Psoas muscle (tissue), 8 donors: ENCODE results near the gene RAB7B. TPM values are rescaled to one million over a fixed set of nuclear protein-coding genes. Genes with fewer than 3 reads are reported as not detected.
A peak's percentile ranks its signal among the peaks of the same experiment; 100 is the strongest.

Source experiments
- ATAC-seq, 4 donors: fragments of 200-7000 bp; cut with Tn5 transposase; one replicate each; pipeline ENCODE4 v1.9.1; 2020; ENCODE audit warnings: moderate library complexity in 3 of 4, mild to moderate bottlenecking in 2 of 4
- DNase-seq, 2 donors: peaks; one replicate each; pipeline ENCODE4 v3.0.0-alpha.2; 2020
- H3K27ac ChIP-seq: fragments of 200-600 bp; one replicate; pipeline ENCODE4 v1.8.0; 2022
- H3K27me3 ChIP-seq, 3 donors: fragments of 200-600 bp in 1 of 3; one replicate each; pipeline versions ENCODE4 v1.6.1 to v1.8.0; 2013 to 2022; ENCODE audit warnings: low read length in 2 of 3, mild to moderate bottlenecking in 2 of 3, moderate library complexity in 1 of 3; ENCODE audit not compliant: insufficient read depth in 3 of 3
- H3K36me3 ChIP-seq, 2 donors: fragments of 200-600 bp in 1 of 2; one replicate each; pipeline versions ENCODE4 v1.6.1 to v1.8.0; 2013 to 2022; ENCODE audit warnings: low read depth in 1 of 2, mild to moderate bottlenecking in 1 of 2, moderate library complexity in 1 of 2; ENCODE audit not compliant: insufficient read depth in 1 of 2
- H3K4me1 ChIP-seq: fragments of 200-600 bp; one replicate; pipeline ENCODE4 v1.8.0; 2022
- H3K4me3 ChIP-seq: fragments of 200-600 bp; one replicate; pipeline ENCODE4 v1.8.0; 2022; ENCODE audit warnings: mild to moderate bottlenecking
- H3K9me3 ChIP-seq: fragments of 200-600 bp; one replicate; pipeline ENCODE4 v1.8.0; 2022
- CTCF ChIP-seq: fragments of 200-600 bp; IDR thresholded peaks from one replicate; pipeline ENCODE4 v1.8.0; 2022; ENCODE audit warnings: antibody characterized with exemption
- WGBS, 3 donors: extraction: QIAGEN DNeasy Blood & Tissue Kit; methylation state at CpG; one replicate each; pipeline versions ENCODE4 v1.1.6 to v1.1.7; 2013; 5-methylcytosine and 5-hydroxymethylcytosine counted together
- intact Hi-C, 2 donors: fragments of 100-400 bp; cut with DNase I; formaldehyde crosslinking; loops; one replicate each; pipeline versions ENCODE4 v1.11.0 to v1.14.2; 2022
- polyA plus RNA-seq, 3 donors: library from polyadenylated mRNA; stranded (reverse); fragments of 200-250 nt; gene quantifications; one replicate each; pipeline ENCODE4 v1.2.3, GENCODE V29; 2013
- total RNA-seq, 4 donors: library from RNA; stranded (reverse); fragmentation: NEBNext Ultra II Directional in 2 of 4; extraction: Animal tissue kit (Norgen Biotek cat#: 25700) in 2 of 4; gene quantifications; one replicate each; pipeline versions ENCODE4 v1.2.1 to v1.2.4, GENCODE V29; 2021 to 2023
- donor health status: healthy with polysubstance abuse.
- donor health status: DM: no; HTN: no; CAD: no; lungs with moderate emphysema.
- donor health status: Bipolar disorder and iron deficiency.
- donor health status: healthy.
- donor health status: DM: yes; HTN: yes; CAD: no.
- donor health status: DM: no; HTN: no; CAD: no.
- donor health status: DM: no; HTN: no; CAD: no.
- donor health status: DM: yes; HTN: yes; CAD: no.

Gene RAB7B
- total and polyA plus RNA-seq, 7 donors, result 0.17 to 1.2 (median 0.34) TPM

GRCh38 chr1:205973377-205974232 is 29.6 kb downstream of the RAB7B start:
- Histone ChIP-seq H3K9me3 (no peaks in the 10 kb centered on the region), H3K27ac (no peak overlapping the region), H3K36me3 (no peaks in the 10 kb centered on the region), H3K27me3 (no peaks in the 10 kb centered on the region), H3K4me3 (no peak overlapping the region), H3K4me1 (peaks cover 12% of the 10 kb centered on the region)
- DNase-seq, result no peak
- no peak for TF ChIP-seq CTCF
- ATAC-seq, result no peak
- intact Hi-C loops, result loop anchor here in 1 of 2 donors (10.0 kb wide), 1 partner anchor 379 kb away; no protein-coding TSS in a partner anchor
- 94 to 98% (median 96%) methylated on average over 8 of the region's 8 CpGs for WGBS, 3 donors

GRCh38 chr1:205972491-205973168 is 30.6 kb downstream of the RAB7B start:
- H3K9me3 ChIP-seq, result no peaks in the 10 kb centered on the region
- H3K27me3 ChIP-seq, result no peaks in the 10 kb centered on the region
- intact Hi-C loops, result loop anchor here in 1 of 2 donors (10.0 kb wide), 1 partner anchor 378 kb away; no protein-coding TSS in a partner anchor
- TF ChIP-seq CTCF, result no peak
- H3K4me1 ChIP-seq, result peaks cover 12% of the 10 kb centered on the region
- H3K27ac ChIP-seq, result peak overlapping the region; percentile 50
- H3K36me3 ChIP-seq, result no peaks in the 10 kb centered on the region
- whole genome bisulfite sequencing, 3 donors, result 71 to 76% (median 72%) methylated on average over 10 to 11 of the region's 11 CpGs
- ATAC-seq (no peak), DNase-seq (no peak)
- H3K4me3 ChIP-seq, result no peak overlapping the region

GRCh38 chr1:205972081-205972480 is 31.1 kb downstream of the RAB7B start:
- Histone ChIP-seq H3K9me3 (no peaks in the 10 kb centered on the region), H3K4me1 (peaks cover 11% of the 10 kb centered on the region), H3K27ac (peak overlapping the region; percentile 50), H3K36me3 (no peaks in the 10 kb centered on the region), H3K27me3 (no peaks in the 10 kb centered on the region), H3K4me3 (no peak overlapping the region)
- intact Hi-C loops, result loop anchor here in 1 of 2 donors (10.0 kb wide), 1 partner anchor 377 kb away; no protein-coding TSS in a partner anchor
- 41 to 61% (median 58%) methylated on average over 4 of the region's 4 CpGs for WGBS, 3 donors
- DNase-seq, result no peak
- no peak for ATAC-seq
- TF ChIP-seq CTCF, result no peak

- Histone ChIP-seq H3K9me3 (no peaks in the 10 kb centered on the region), H3K4me1 (peaks cover 1% of the 10 kb centered on the region), H3K4me3 (no peak overlapping the region), H3K36me3 (no peaks in the 10 kb centered on the region), H3K27ac (peak overlapping the region; percentile 67), H3K27me3 (no peaks in the 10 kb centered on the region)
- ATAC-seq (peak; percentile 72 to 85 (median 77)), DNase-seq (no peak)
- TF ChIP-seq CTCF, result no peak
- intact Hi-C loops, result loop anchor here (2.0 to 10.0 kb wide), 2 partner anchors 22 to 376 kb away; no protein-coding TSS in a partner anchor
- WGBS, 3 donors, result 30 to 39% (median 38%) methylated on average over 4 of the region's 4 CpGs
These were observed 32.1 kb downstream of the RAB7B start for GRCh38 chr1:205971082-205971481.
